Neural cell (in vitro differentiated cells): ENCODE measurements around the gene ITGB2. TPM values are rescaled to one million over a fixed set of nuclear protein-coding genes. Genes with fewer than 3 reads are reported as not detected.

Experiments used
- H2AFZ ChIP-seq: fragments of 200-600, 300-800 bp; sonication (generic), shearing (Covaris generic); 2 replicates; pipeline ENCODE4 v1.6.0; 2014; ENCODE audit warnings: low read depth, mild to moderate bottlenecking, antibody characterized with exemption, low read length, moderate library complexity
- H3F3A ChIP-seq: fragments of 200-600 bp; shearing (Covaris generic); 2 replicates; pipeline ENCODE4 v1.6.1; 2016; ENCODE audit warnings: mild to moderate bottlenecking, moderate library complexity, mixed read lengths, antibody characterized with exemption, low read length; ENCODE audit not compliant: insufficient read depth, poor library complexity, severe bottlenecking
- H3K27ac ChIP-seq: fragments of 200-600, 300-800 bp; sonication (generic), shearing (Covaris generic); 2 replicates; pipeline ENCODE4 v1.5.1; 2014; ENCODE audit warnings: mild to moderate bottlenecking, low read length, moderate library complexity
- H3K27me3 ChIP-seq: fragments of 300-800, 200-600 bp; sonication (generic), shearing (Covaris generic); 2 replicates; pipeline ENCODE4 v1.6.0; 2014; ENCODE audit warnings: mild to moderate bottlenecking, low read depth, low read length, moderate library complexity; ENCODE audit not compliant: insufficient read depth
- H3K36me3 ChIP-seq: fragments of 300-800, 200-600 bp; sonication (generic), shearing (Covaris generic); 2 replicates; pipeline ENCODE4 v1.5.1; 2014; ENCODE audit warnings: mild to moderate bottlenecking, antibody characterized with exemption, low read length, moderate library complexity; ENCODE audit not compliant: insufficient read depth
- H3K4me2 ChIP-seq: fragments of 300-800, 200-600 bp; sonication (generic), shearing (Covaris generic); 2 replicates; pipeline ENCODE4 v1.6.0; 2014; ENCODE audit warnings: mild to moderate bottlenecking, low read length
- H3K4me3 ChIP-seq: fragments of 300-800, 200-600 bp; sonication (generic), shearing (Covaris generic); 2 replicates; pipeline ENCODE4 v1.5.1; 2014; ENCODE audit warnings: mild to moderate bottlenecking, low read length, moderate library complexity
- H3K79me2 ChIP-seq: fragments of 200-600 bp; shearing (Covaris generic); replicated peaks from 2 replicates; pipeline ENCODE4 v1.6.0; 2014; ENCODE audit warnings: mild to moderate bottlenecking, low read length, moderate library complexity; ENCODE audit not compliant: insufficient read depth
- H3K9ac ChIP-seq: fragments of 300-800, 200-600 bp; sonication (generic), shearing (Covaris generic); 2 replicates; pipeline ENCODE4 v1.6.1; 2016; ENCODE audit warnings: mild to moderate bottlenecking, low read length, mixed read lengths
- H3K9me2 ChIP-seq: fragments of 200-600 bp; shearing (Covaris generic); 2 replicates; pipeline ENCODE4 v1.6.1; 2016; ENCODE audit warnings: mild to moderate bottlenecking, low read length, mixed read lengths; ENCODE audit not compliant: insufficient read depth
- H3K9me3 ChIP-seq: fragments of 200-600, 300-800 bp; sonication (generic), shearing (Covaris generic); 2 replicates; pipeline ENCODE4 v1.6.1; 2016; ENCODE audit warnings: mild to moderate bottlenecking, mixed run types, low read length, moderate library complexity, mixed read lengths
- H4K20me1 ChIP-seq: fragments of 200-600 bp; shearing (Covaris generic); 2 replicates; pipeline ENCODE4 v1.6.1; 2016; ENCODE audit warnings: mild to moderate bottlenecking, mixed run types; ENCODE audit not compliant: insufficient read depth
- EP300 ChIP-seq: fragments of 450-650 bp; conservative IDR thresholded peaks from 2 replicates; pipeline ENCODE4 v1.6.1; 2014; ENCODE audit warnings: antibody characterized with exemption, mild to moderate bottlenecking, moderate library complexity; ENCODE audit not compliant: poor library complexity, severe bottlenecking
- EZH2 ChIP-seq: fragments of 200-600, 300-800 bp; shearing (Covaris generic), sonication (generic); IDR thresholded peaks from 2 replicates; pipeline ENCODE4 v1.6.1; 2014; ENCODE audit warnings: antibody characterized with exemption, low read length, borderline replicate concordance, mild to moderate bottlenecking; ENCODE audit not compliant: insufficient read depth, poor library complexity, severe bottlenecking
- MXI1 ChIP-seq: fragments of 450-650 bp; conservative IDR thresholded peaks from 2 replicates; pipeline ENCODE4 v1.6.1; 2014; ENCODE audit warnings: antibody characterized with exemption, mild to moderate bottlenecking; ENCODE audit not compliant: poor library complexity, severe bottlenecking
- POLR2AphosphoS5 ChIP-seq: IDR thresholded peaks from 2 replicates; pipeline ENCODE4 v1.6.1; 2012
- RAD21 ChIP-seq: fragments of 450-650 bp; conservative IDR thresholded peaks from 2 replicates; pipeline ENCODE4 v1.6.1; 2014; ENCODE audit warnings: antibody characterized with exemption, mild to moderate bottlenecking, moderate library complexity
- SMC3 ChIP-seq: fragments of 450-650 bp; conservative IDR thresholded peaks from 2 replicates; pipeline ENCODE4 v1.6.1; 2014; ENCODE audit warnings: antibody characterized with exemption, mild to moderate bottlenecking, moderate library complexity; ENCODE audit not compliant: poor library complexity
- TAF1 ChIP-seq: IDR thresholded peaks from 2 replicates; pipeline ENCODE4 v1.6.1; 2012; ENCODE audit warnings: low read depth
- polyA plus RNA-seq: library from polyadenylated mRNA; depleted of rRNA; stranded (reverse); fragments of >200 nt; gene quantifications from 2 replicates; pipeline ENCODE4 v1.2.3, GENCODE V29; 2014
- TF ChIP-seq, protein P1 (sequence below): fragments of 450-650 bp; IDR thresholded peaks from 2 replicates; pipeline ENCODE4 v1.5.1; 2014; ENCODE audit warnings: antibody characterized with exemption, mild to moderate bottlenecking, moderate library complexity; ENCODE audit not compliant: poor library complexity, severe bottlenecking
- TF ChIP-seq, protein P2 (sequence below): IDR thresholded peaks from 2 replicates; pipeline ENCODE4 v1.6.1; 2012; ENCODE audit warnings: borderline replicate concordance

The ITGB2 gene
- polyA plus RNA-seq, 1 donor from 2014 or later, result not detected

GRCh38 chr21:44930543-44930981 is 9.9 kb upstream of the ITGB2 start:
- Histone ChIP-seq H4K20me1 (no peaks in the 10 kb centered on the region), H3K9me3 (no peaks in the 10 kb centered on the region), H3F3A (no peaks in the 10 kb centered on the region), H3K27ac (no peak overlapping the region), H3K4me3 (no peak overlapping the region), H3K27me3 (peaks cover 85% of the 10 kb centered on the region), H3K4me2 (no peak overlapping the region), H3K36me3 (no peaks in the 10 kb centered on the region), H2AFZ (no peak overlapping the region), H3K79me2 (no peaks in the 10 kb centered on the region), H3K9ac (no peak overlapping the region), H3K9me2 (no peaks in the 10 kb centered on the region)
- TF ChIP-seq, protein P1, sequence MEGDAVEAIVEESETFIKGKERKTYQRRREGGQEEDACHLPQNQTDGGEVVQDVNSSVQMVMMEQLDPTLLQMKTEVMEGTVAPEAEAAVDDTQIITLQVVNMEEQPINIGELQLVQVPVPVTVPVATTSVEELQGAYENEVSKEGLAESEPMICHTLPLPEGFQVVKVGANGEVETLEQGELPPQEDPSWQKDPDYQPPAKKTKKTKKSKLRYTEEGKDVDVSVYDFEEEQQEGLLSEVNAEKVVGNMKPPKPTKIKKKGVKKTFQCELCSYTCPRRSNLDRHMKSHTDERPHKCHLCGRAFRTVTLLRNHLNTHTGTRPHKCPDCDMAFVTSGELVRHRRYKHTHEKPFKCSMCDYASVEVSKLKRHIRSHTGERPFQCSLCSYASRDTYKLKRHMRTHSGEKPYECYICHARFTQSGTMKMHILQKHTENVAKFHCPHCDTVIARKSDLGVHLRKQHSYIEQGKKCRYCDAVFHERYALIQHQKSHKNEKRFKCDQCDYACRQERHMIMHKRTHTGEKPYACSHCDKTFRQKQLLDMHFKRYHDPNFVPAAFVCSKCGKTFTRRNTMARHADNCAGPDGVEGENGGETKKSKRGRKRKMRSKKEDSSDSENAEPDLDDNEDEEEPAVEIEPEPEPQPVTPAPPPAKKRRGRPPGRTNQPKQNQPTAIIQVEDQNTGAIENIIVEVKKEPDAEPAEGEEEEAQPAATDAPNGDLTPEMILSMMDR, result no peak
- no peak for TF ChIP-seq EZH2
- TF ChIP-seq RAD21, result no peak
- no peak for TF ChIP-seq SMC3
- TF ChIP-seq EP300, result no peak
- TF ChIP-seq TAF1, result no peak
- no peak for TF ChIP-seq POLR2AphosphoS5
- TF ChIP-seq MXI1, result no peak
- TF ChIP-seq, protein P2, sequence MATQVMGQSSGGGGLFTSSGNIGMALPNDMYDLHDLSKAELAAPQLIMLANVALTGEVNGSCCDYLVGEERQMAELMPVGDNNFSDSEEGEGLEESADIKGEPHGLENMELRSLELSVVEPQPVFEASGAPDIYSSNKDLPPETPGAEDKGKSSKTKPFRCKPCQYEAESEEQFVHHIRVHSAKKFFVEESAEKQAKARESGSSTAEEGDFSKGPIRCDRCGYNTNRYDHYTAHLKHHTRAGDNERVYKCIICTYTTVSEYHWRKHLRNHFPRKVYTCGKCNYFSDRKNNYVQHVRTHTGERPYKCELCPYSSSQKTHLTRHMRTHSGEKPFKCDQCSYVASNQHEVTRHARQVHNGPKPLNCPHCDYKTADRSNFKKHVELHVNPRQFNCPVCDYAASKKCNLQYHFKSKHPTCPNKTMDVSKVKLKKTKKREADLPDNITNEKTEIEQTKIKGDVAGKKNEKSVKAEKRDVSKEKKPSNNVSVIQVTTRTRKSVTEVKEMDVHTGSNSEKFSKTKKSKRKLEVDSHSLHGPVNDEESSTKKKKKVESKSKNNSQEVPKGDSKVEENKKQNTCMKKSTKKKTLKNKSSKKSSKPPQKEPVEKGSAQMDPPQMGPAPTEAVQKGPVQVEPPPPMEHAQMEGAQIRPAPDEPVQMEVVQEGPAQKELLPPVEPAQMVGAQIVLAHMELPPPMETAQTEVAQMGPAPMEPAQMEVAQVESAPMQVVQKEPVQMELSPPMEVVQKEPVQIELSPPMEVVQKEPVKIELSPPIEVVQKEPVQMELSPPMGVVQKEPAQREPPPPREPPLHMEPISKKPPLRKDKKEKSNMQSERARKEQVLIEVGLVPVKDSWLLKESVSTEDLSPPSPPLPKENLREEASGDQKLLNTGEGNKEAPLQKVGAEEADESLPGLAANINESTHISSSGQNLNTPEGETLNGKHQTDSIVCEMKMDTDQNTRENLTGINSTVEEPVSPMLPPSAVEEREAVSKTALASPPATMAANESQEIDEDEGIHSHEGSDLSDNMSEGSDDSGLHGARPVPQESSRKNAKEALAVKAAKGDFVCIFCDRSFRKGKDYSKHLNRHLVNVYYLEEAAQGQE, result no peak

- peaks cover 91% of the 10 kb centered on the region for H3K27me3 ChIP-seq
- H2AFZ ChIP-seq, result no peak overlapping the region
- H3K36me3 ChIP-seq, result no peaks in the 10 kb centered on the region
- no peak overlapping the region for H3K9ac ChIP-seq
- H3K9me2 ChIP-seq, result no peaks in the 10 kb centered on the region
- H3K4me2 ChIP-seq, result no peak overlapping the region
- H3K4me3 ChIP-seq, result no peak overlapping the region
- no peaks in the 10 kb centered on the region for H3F3A ChIP-seq
- TF ChIP-seq SMC3 (no peak), RAD21 (no peak), EP300 (no peak), TAF1 (no peak), POLR2AphosphoS5 (no peak), EZH2 (no peak), MXI1 (no peak)
- TF ChIP-seq, protein P1, result no peak
- TF ChIP-seq, protein P2, result no peak
- H3K79me2 ChIP-seq, result no peaks in the 10 kb centered on the region
- no peaks in the 10 kb centered on the region for H3K9me3 ChIP-seq
- no peaks in the 10 kb centered on the region for H4K20me1 ChIP-seq
- H3K27ac ChIP-seq, result no peak overlapping the region
Measured at GRCh38 chr21:44929799-44930542, 9.3 kb upstream of the ITGB2 start.
